Testis (tissue), 2 donors: ENCODE measurements around the gene FAM81A.

Experiments
- POLR2A ChIP-seq: fragments of 450-650 bp; IDR thresholded peaks from one replicate; pipeline ENCODE4 v1.6.1; 2017; ENCODE audit warnings: antibody characterized with exemption, mild to moderate bottlenecking, moderate library complexity
- TF ChIP-seq, protein P1 (sequence below), 3 experiments: fragments of 450-650 bp in 2 of 3; fragments of 200-600 bp in 1 of 3; sonication (generic) in 1 of 3; IDR thresholded peaks; one replicate each; pipeline ENCODE4 v1.5.1; 2016 to 2019; ENCODE audit warnings: antibody characterized with exemption in 3 of 3, mild to moderate bottlenecking in 2 of 3, moderate library complexity in 1 of 3

DNA sequence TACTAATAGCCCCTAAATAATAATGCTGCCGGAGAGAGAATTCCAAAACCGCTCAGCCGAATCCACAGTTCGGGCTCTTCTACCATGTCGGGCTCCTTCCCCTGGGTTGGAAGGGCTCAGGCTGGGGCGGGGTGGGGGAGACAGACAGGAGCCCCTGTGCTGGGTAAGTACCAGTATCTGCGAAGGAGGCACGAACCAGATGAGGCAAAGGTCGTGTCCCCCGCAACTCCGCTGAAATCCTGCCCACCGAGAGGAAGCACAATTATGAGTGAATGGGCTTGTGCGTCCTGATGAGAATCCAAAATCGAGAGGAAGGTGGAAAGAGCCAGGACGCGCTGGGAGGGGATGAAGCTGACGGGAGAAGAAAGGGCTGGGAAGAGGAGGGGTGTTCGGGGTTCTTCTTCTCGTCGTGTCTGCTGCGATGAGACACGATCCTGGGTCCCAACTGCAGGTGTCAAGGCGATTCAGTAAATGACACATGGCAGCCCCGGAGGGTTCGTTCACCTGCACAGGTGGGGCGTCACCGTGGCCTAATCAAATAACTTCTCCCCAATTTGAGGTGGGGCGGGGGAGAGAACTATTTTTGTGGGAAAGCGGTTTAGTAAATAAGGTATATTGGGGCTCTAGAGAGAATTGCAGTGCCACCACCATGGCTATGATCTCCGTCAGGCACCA, 707 bp upstream of the FAM81A start:
- TF ChIP-seq, protein P1, sequence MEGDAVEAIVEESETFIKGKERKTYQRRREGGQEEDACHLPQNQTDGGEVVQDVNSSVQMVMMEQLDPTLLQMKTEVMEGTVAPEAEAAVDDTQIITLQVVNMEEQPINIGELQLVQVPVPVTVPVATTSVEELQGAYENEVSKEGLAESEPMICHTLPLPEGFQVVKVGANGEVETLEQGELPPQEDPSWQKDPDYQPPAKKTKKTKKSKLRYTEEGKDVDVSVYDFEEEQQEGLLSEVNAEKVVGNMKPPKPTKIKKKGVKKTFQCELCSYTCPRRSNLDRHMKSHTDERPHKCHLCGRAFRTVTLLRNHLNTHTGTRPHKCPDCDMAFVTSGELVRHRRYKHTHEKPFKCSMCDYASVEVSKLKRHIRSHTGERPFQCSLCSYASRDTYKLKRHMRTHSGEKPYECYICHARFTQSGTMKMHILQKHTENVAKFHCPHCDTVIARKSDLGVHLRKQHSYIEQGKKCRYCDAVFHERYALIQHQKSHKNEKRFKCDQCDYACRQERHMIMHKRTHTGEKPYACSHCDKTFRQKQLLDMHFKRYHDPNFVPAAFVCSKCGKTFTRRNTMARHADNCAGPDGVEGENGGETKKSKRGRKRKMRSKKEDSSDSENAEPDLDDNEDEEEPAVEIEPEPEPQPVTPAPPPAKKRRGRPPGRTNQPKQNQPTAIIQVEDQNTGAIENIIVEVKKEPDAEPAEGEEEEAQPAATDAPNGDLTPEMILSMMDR (IDR thresholded peaks at IDR 0.05): no peak
- no peak for TF ChIP-seq POLR2A
